Prostate gland (tissue), 2 donors: ENCODE results near the gene AKNA.

Experiments
- POLR2AphosphoS5 ChIP-seq: sonication (generic); formaldehyde crosslinking; IDR thresholded peaks from one replicate; pipeline ENCODE4 v1.6.1; 2017; ENCODE audit warnings: antibody characterized with exemption
- TF ChIP-seq, protein P1 (sequence below), 4 experiments: fragments of 200-600 bp in 2 of 4; fragments of 450-650 bp in 2 of 4; sonication (generic) in 2 of 4; IDR thresholded peaks; 1 replicate in 3 of 4; 2 replicates in 1 of 4; pipeline ENCODE4 v1.5.1; 2016 to 2019; ENCODE audit warnings: antibody characterized with exemption in 4 of 4, mild to moderate bottlenecking in 2 of 4, moderate library complexity in 2 of 4

- TF ChIP-seq POLR2AphosphoS5: no peak
- TF ChIP-seq, protein P1, sequence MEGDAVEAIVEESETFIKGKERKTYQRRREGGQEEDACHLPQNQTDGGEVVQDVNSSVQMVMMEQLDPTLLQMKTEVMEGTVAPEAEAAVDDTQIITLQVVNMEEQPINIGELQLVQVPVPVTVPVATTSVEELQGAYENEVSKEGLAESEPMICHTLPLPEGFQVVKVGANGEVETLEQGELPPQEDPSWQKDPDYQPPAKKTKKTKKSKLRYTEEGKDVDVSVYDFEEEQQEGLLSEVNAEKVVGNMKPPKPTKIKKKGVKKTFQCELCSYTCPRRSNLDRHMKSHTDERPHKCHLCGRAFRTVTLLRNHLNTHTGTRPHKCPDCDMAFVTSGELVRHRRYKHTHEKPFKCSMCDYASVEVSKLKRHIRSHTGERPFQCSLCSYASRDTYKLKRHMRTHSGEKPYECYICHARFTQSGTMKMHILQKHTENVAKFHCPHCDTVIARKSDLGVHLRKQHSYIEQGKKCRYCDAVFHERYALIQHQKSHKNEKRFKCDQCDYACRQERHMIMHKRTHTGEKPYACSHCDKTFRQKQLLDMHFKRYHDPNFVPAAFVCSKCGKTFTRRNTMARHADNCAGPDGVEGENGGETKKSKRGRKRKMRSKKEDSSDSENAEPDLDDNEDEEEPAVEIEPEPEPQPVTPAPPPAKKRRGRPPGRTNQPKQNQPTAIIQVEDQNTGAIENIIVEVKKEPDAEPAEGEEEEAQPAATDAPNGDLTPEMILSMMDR (IDR thresholded peaks at IDR 0.05): no peak
Observed at GRCh38 chr9:114334490-114334889, 53.3 kb downstream of the AKNA start.
